Tibial artery (tissue), 4 donors: Measurements from ENCODE around the gene EFS.

Experiments used
- DNase-seq, 2 donors: peaks; one replicate each; pipeline ENCODE4 v3.0.0-alpha.2; 2019
- H3K27ac ChIP-seq, 2 donors: fragments of 200-600 bp; sonication (generic) in 1 of 2; 1 replicate in 1 of 2; 2 replicates in 1 of 2; pipeline ENCODE4 v1.5.1; 2018 to 2019; ENCODE audit warnings: mild to moderate bottlenecking in 1 of 2
- H3K27me3 ChIP-seq, 2 donors: fragments of 200-600 bp; sonication (generic) in 1 of 2; one replicate each; pipeline versions ENCODE4 v1.5.1 to v1.6.0; 2016 to 2019
- H3K36me3 ChIP-seq, 3 donors: fragments of 200-600 bp; sonication (generic) in 2 of 3; one replicate each; pipeline ENCODE4 v1.5.1; 2016 to 2019; ENCODE audit warnings: mild to moderate bottlenecking in 2 of 3
- H3K4me1 ChIP-seq, 4 donors: fragments of 200-600 bp; sonication (generic) in 2 of 4; 1 replicate in 3 of 4; 2 replicates in 1 of 4; pipeline ENCODE4 v1.5.1; 2016 to 2019
- H3K4me3 ChIP-seq, 2 donors: fragments of 200-600 bp; sonication (generic) in 1 of 2; 1 replicate in 1 of 2; 2 replicates in 1 of 2; pipeline ENCODE4 v1.5.1; 2018 to 2019; ENCODE audit warnings: mild to moderate bottlenecking in 2 of 2
- H3K9me3 ChIP-seq, 3 donors: fragments of 200-600 bp; sonication (generic) in 1 of 3; one replicate each; pipeline ENCODE4 v1.5.1; 2016 to 2019
- intact Hi-C: fragments of 100-400 bp; cut with DNase I; formaldehyde crosslinking; loops from one replicate; pipeline ENCODE4 v1.15.0; 2023; ENCODE audit warnings: low total_unique reads
- TF ChIP-seq, protein P1 (sequence below), 2 experiments: fragments of 200-600 bp in 1 of 2; fragments of 450-650 bp in 1 of 2; IDR thresholded peaks; one replicate each; pipeline ENCODE4 v1.5.1; 2017 to 2019; ENCODE audit warnings: antibody characterized with exemption in 2 of 2, mild to moderate bottlenecking in 1 of 2, moderate library complexity in 1 of 2

Gene EFS

DNA sequence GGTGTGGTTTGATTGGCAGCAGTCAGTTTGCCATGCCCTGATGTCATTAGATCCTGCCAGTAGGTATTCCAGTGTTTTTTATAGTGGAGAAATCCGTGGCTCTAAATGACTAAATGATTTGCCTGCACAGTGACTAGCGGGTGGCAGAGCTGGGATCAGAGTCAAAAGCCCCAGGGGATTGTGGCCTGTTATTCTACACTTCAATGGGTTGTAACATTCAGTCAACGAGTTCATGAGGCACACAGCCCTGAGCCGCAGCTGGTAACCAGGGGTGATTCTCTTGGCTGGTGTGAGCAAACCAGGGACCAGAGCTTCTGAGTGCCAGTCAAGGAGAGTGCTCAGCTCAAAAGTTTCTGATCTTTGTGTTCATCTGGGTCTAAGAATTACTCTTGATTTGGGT is 41.3 kb upstream of the EFS start:
- H3K9me3 ChIP-seq = no peaks in the 10 kb centered on the region
- intact Hi-C loops = no loop called here
- TF ChIP-seq, protein P1, sequence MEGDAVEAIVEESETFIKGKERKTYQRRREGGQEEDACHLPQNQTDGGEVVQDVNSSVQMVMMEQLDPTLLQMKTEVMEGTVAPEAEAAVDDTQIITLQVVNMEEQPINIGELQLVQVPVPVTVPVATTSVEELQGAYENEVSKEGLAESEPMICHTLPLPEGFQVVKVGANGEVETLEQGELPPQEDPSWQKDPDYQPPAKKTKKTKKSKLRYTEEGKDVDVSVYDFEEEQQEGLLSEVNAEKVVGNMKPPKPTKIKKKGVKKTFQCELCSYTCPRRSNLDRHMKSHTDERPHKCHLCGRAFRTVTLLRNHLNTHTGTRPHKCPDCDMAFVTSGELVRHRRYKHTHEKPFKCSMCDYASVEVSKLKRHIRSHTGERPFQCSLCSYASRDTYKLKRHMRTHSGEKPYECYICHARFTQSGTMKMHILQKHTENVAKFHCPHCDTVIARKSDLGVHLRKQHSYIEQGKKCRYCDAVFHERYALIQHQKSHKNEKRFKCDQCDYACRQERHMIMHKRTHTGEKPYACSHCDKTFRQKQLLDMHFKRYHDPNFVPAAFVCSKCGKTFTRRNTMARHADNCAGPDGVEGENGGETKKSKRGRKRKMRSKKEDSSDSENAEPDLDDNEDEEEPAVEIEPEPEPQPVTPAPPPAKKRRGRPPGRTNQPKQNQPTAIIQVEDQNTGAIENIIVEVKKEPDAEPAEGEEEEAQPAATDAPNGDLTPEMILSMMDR (IDR thresholded peaks at IDR 0.05) = no peak

DNA sequence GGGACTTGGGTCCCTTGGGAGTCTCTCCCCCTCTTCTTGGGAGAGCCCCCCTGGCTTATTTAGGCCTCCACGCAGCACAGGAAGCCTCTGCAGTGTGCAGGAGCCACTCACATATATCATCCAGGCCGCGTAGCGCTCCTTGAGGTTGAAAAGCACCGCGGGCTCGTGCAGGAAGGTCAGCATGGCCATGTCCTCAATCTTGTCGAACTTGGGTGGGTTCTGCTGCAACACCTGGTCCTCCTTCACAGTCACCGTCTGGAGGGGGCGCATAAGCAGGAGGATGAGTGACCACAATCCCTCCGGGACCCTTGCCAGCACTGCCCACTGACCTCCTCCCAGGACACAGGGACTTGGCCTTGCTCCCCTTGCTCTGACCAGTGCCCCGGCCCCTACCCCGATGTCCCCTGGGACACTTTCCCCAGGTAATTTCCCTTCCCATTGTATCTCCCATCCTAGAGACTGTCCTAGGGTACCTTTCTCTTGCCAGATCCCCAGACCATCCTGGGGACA is 40.6 kb upstream of the EFS start:
- intact Hi-C loops = no loop called here
- H3K27ac ChIP-seq = no peak overlapping the region

More for the DNA sequence above, 41.3 kb upstream of the EFS start:
- no peak overlapping the region for H3K4me3 ChIP-seq
- no peak overlapping the region for H3K27ac ChIP-seq
- DNase-seq = no peak
- H3K36me3 ChIP-seq = no peaks in the 10 kb centered on the region
- H3K27me3 ChIP-seq = peaks cover 0 to 59% of the 10 kb centered on the region in 2 donors
- no peaks in the 10 kb centered on the region for H3K4me1 ChIP-seq

DNA sequence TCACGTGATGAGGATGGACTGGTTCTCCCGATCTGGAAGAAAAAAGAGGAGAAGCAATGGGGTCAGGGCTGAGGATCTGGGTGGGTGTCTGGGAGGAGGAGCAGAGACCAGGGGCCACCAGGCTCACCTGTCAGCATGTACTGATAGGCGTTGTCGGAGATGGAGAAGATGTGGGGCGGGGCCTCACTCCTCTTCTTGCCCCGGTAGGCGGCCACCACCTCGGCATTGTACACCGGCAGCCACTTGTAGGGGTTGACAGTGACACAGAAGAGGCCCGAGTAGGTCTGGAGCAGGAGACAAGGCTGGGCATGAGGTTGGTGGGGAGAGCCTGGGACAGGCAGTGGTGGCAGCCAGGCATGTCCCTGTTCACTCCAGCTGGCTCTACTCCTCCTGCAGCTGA is 40.1 kb upstream of the EFS start:
- Histone ChIP-seq H3K27me3 (peaks cover 0 to 54% of the 10 kb centered on the region in 2 donors), H3K4me1 (no peaks in the 10 kb centered on the region), H3K4me3 (no peak overlapping the region), H3K36me3 (no peaks in the 10 kb centered on the region), H3K9me3 (no peaks in the 10 kb centered on the region), H3K27ac (no peak overlapping the region)
- DNase-seq = no peak
- intact Hi-C loops = no loop called here
- TF ChIP-seq, protein P1 (IDR thresholded peaks at IDR 0.05) = no peak

More for the DNA sequence above, 40.6 kb upstream of the EFS start:
- no peak overlapping the region for H3K4me3 ChIP-seq
- H3K27me3 ChIP-seq = peaks cover 0 to 58% of the 10 kb centered on the region in 2 donors
- no peaks in the 10 kb centered on the region for H3K36me3 ChIP-seq
- H3K9me3 ChIP-seq = no peaks in the 10 kb centered on the region
- no peak for DNase-seq
- H3K4me1 ChIP-seq = no peaks in the 10 kb centered on the region
- TF ChIP-seq, protein P1 (IDR thresholded peaks at IDR 0.05) = no peak

DNA sequence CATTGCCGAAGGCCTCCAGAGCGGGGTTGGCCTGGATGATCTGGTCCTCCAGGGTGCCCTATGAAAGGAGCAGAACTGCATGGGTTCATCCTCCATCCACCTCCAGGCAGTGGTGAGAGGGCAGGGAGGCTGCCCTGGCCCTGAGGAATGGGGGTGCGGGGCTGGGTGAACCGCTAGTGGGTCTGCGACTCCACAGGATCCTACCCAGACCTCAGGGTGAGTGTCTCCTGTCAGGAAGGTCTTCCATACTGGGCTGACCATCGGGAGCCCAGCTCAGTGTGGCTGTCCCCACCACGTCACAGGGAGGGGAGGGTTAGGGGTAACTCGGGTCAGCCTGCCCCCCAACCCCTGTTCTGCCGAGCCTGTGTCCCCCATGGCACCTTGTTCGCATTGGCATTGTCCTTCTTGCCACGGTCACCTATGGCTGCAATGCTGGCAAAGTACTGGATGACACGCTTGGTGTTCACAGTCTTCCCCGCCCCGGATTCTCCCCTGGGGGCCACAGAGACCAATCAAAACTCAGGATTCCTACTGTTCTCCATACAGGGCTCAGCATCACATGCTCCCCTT is 39.4 kb upstream of the EFS start:
- TF ChIP-seq, protein P1 (IDR thresholded peaks at IDR 0.05) = no peak
- H3K9me3 ChIP-seq = no peaks in the 10 kb centered on the region
- H3K4me3 ChIP-seq = no peak overlapping the region
- DNase-seq = no peak
- H3K4me1 ChIP-seq = no peaks in the 10 kb centered on the region
- intact Hi-C loops = no loop called here
- H3K27ac ChIP-seq = no peak overlapping the region
- H3K36me3 ChIP-seq = no peaks in the 10 kb centered on the region
- peaks cover 0 to 52% of the 10 kb centered on the region in 2 donors for H3K27me3 ChIP-seq

DNA sequence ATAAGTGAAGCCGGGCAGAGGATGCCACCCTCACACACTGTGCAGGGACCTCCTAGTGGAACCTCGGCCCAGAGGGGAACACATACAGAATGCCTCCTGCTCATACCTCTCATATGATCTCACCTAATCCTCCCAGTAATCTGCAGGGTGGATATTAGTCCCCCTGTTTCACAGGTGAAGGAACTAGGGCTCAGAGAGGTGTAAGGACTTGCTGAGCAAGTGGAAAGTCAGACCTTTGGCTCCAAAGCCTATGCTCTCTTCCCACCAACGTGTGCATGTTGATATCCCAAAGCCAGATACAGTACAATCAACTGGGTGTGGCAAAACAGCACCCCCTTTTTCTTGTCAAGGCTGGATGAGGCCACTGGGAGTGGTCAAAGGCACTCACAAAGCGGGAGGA is 38.9 kb upstream of the EFS start:
- TF ChIP-seq, protein P1 (IDR thresholded peaks at IDR 0.05) = no peak
- Histone ChIP-seq H3K36me3 (no peaks in the 10 kb centered on the region), H3K4me3 (no peak overlapping the region), H3K9me3 (no peaks in the 10 kb centered on the region), H3K27ac (no peak overlapping the region), H3K27me3 (peaks cover 0 to 48% of the 10 kb centered on the region in 2 donors), H3K4me1 (no peaks in the 10 kb centered on the region)
- intact Hi-C loops = no loop called here
- no peak for DNase-seq

DNA sequence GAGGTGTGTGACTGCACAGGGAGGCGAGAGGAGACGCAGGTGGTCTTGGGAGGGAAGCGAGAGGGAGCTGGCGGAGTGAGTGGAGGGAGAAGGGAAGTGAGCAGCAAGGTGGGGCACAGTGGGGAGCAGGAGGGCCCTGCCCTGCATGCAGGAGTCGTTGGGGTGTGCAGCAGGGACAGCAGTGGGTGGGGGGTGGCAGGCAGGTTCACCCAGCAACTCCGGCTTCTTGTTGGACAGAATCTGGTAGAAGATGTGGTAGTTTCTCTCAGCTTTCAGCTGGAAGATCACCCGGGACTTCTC is 38.1 kb upstream of the EFS start:
- Histone ChIP-seq H3K4me1 (no peaks in the 10 kb centered on the region), H3K36me3 (no peaks in the 10 kb centered on the region), H3K4me3 (no peak overlapping the region), H3K9me3 (no peaks in the 10 kb centered on the region), H3K27ac (no peak overlapping the region), H3K27me3 (peaks cover 0 to 46% of the 10 kb centered on the region in 2 donors)
- DNase-seq = no peak
- TF ChIP-seq, protein P1 (IDR thresholded peaks at IDR 0.05) = no peak
- intact Hi-C loops = no loop called here
